ENCODE measurements around the gene MAL.

The MAL gene

DNA sequence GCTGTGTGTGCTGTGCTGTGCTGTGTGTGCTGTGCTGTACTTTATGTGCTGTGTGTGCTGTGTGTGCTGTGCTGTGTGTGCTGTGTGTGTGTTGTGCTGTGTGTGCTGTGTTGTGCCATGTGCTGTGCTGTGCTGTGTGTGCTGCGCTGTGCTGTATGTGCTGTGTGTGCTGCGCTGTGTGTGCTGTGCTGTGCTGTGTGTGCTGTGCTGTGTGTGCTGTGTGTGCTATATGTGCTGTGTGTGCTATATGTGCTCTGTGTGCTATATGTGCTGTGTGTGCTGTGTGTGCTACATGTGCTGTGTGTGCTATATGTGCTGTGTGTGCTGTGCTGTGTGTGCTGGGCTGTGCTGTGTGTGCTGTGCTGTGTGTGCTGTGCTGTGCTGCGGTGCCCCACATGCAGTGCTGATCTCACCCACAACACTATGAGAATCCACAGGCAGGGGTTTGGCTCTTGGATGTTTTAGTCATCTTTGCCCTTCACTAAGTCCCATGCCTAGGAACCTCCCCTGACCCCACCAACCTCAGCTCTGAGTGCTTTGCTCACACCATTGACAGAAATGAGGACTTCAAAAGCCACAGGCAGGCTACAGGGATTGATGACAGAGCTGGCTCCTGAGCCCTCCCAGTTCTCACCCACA is 30.5 kb upstream of the MAL start:
- H3K4me3 ChIP-seq, result no peak overlapping the region
- no peaks in the 10 kb centered on the region for H3K36me3 ChIP-seq
- peaks cover 0 to 11% (median 8%) of the 10 kb centered on the region in 10 experiments; a peak in 10 of 20 replicates for H3K4me1 ChIP-seq
- H3K9me3 ChIP-seq (replicated peaks in 1 of 11), result peaks cover 0 to 4% (median 0%) of the 10 kb centered on the region in 11 experiments; a peak in 1 of 22 replicates
- H3K4me2 ChIP-seq, result no peak overlapping the region
- no peak for TF ChIP-seq Cebpa-rat (IDR thresholded peaks at IDR 0.05)
- peaks cover 35 to 93% (median 89%) of the 10 kb centered on the region in 11 experiments for H3K27me3 ChIP-seq
- peaks cover 0 to 24% (median 8%) of the 10 kb centered on the region in 11 experiments; a peak in 8 of 22 replicates for H4K20me1 ChIP-seq
- H3K27ac ChIP-seq, result no peak overlapping the region
- H3K9ac ChIP-seq, result no peak overlapping the region

GRCh38 chr2:94995553-94996304 is 29.8 kb upstream of the MAL start:
- Histone ChIP-seq H3K9ac (no peak overlapping the region), H3K9me3 (replicated peaks in 1 of 11) (peaks cover 0 to 4% (median 0%) of the 10 kb centered on the region in 11 experiments; a peak in 1 of 22 replicates), H3K27ac (no peak overlapping the region), H3K4me1 (peaks cover 0 to 11% (median 8%) of the 10 kb centered on the region in 10 experiments; a peak in 10 of 20 replicates), H3K27me3 (peaks cover 35 to 86% (median 82%) of the 10 kb centered on the region in 11 experiments), H4K20me1 (peaks cover 0 to 24% (median 8%) of the 10 kb centered on the region in 11 experiments; a peak in 8 of 22 replicates), H3K4me2 (no peak overlapping the region), H3K4me3 (no peak overlapping the region), H3K36me3 (no peaks in the 10 kb centered on the region)
- TF ChIP-seq Cebpa-rat (IDR thresholded peaks at IDR 0.05), result no peak

DNA sequence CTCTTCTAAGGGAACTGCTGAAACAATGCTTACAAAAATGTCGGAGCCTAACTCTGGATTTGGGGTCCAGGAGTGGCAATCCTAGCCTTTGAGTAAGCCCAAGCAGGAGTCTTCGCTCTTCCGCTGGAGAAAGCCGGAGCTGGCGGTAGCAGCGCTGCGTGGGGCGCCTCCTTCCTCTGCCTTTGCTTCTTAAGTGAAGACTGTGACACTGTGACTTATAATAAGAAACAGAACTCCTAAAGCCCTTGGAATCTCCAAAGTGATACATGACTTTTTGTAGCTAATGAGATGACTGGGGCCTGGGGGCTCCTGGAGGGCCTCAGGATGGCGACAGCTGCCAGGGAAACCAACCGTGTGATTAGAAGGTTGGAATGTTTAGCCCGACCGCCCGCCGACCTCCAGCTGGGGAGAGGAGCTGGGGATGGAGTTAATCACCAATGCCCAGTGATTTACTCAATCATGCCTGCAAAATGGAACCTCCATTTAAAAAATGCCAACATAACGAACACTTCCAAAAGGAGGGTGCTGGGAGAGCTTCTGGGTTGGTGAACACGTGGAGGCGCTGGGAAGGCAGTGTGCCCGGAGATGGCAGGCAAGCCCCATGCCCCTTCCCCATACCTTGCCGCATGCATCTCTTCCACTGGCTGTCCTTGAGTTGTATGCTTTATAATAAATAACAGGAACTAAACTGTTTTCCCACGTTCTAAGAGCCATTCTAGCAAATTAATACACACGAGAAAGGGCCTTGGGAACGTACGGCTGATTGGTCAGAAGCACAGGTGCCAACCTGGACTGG is 29.0 kb upstream of the MAL start:
- H3K4me3 ChIP-seq, result no peak overlapping the region
- H3K4me1 ChIP-seq, result peaks cover 0 to 11% (median 8%) of the 10 kb centered on the region in 10 experiments; a peak in 10 of 20 replicates
- peaks cover 35 to 78% (median 74%) of the 10 kb centered on the region in 11 experiments for H3K27me3 ChIP-seq
- peaks cover 0 to 24% (median 8%) of the 10 kb centered on the region in 11 experiments; a peak in 8 of 22 replicates for H4K20me1 ChIP-seq
- no peak for TF ChIP-seq Cebpa-rat (IDR thresholded peaks at IDR 0.05)
- peaks cover 0 to 4% (median 0%) of the 10 kb centered on the region in 11 experiments; a peak in 1 of 22 replicates for H3K9me3 ChIP-seq (replicated peaks in 1 of 11)
- H3K4me2 ChIP-seq, result no peak overlapping the region
- no peak overlapping the region for H3K9ac ChIP-seq
- no peaks in the 10 kb centered on the region for H3K36me3 ChIP-seq
- H3K27ac ChIP-seq, result no peak overlapping the region

DNA sequence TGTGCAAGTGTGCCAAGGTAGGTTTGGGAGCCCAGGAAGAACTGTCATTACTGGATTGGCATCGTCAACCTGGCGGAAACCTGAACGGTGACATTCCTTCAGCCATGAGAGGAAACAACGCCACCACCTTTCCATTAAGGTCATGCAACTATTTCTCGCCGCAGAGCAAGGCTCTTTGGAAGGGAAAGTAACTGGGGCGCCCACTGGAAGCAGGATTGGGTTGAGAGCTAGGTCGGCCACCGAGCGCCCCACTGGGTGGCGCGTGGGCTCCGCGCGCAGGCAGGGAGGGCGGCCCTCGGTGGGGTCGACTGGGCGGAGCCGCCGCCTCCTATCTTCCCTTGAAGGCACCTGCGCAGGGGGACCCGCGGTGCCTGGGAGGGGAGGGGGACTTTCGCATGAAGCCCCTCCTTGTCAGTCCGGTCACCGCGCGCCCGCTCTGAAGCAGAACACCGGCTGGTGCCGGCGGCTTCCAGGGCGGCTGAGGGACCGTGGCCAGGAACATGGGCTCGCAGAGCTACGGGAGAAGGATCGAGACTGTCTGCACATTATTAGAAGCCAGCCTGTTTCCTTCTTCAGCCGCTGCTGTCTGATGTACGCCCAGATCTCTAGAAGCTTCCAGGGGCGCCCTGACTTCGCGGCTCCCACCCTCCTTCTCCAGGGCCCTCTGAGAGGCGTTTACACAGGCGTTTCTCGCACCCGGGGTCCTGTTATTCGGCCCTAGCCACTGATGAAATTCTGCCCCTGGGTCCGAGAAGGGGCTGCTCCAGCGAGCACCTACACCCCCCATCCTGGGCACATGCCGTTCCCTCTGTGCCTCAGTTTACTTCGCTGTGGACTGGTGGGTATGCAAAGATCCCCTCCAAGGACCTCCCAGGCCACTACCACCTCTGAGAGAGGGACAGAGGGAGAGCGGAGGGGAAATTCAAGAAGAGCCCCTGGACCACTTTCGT is 27.3 kb upstream of the MAL start:
- Histone ChIP-seq H3K9me3 (replicated peaks in 1 of 11) (peaks cover 0 to 4% (median 0%) of the 10 kb centered on the region in 11 experiments; a peak in 1 of 22 replicates), H3K9ac (no peak overlapping the region), H3K27ac (no peak overlapping the region), H3K4me2 (no peak overlapping the region), H3K4me3 (no peak overlapping the region), H3K4me1 (peaks cover 0 to 9% (median 6%) of the 10 kb centered on the region in 10 experiments; a peak in 10 of 20 replicates), H3K27me3 (peaks cover 20 to 60% (median 56%) of the 10 kb centered on the region in 11 experiments), H4K20me1 (peaks cover 0 to 22% (median 8%) of the 10 kb centered on the region in 11 experiments; a peak in 8 of 22 replicates), H3K36me3 (no peaks in the 10 kb centered on the region)
- no peak for TF ChIP-seq Cebpa-rat (IDR thresholded peaks at IDR 0.05)

DNA sequence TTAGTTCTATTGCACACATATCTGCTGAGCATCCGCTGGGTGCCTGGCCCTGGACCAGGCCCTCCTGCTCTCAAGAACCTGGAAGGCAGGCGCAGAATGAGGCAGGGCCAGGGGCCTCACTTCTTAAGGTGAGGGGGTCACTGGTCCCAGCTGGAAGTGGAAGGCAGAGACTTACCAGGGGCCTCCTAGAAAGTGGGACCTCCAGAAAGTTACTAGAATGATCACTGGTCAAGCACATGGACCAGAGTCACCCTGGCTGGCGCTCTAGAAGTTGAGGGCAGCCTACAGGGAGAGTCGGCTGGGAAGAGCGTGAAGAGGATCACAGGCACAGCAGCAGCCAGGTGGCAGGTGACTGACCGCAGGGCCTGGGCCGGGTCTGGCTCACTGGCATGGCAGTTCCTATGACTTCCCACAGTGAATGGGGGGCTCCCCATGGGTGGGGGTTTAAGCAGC is 26.1 kb upstream of the MAL start:
- H3K4me1 ChIP-seq, result 0 out of 20 replicates have a peak, but pooled peaks cover 0 to 1% (median 0%) of the 10 kb centered on the region in 10 experiments
- H3K27ac ChIP-seq, result no peak overlapping the region
- H3K36me3 ChIP-seq, result no peaks in the 10 kb centered on the region
- H3K27me3 ChIP-seq, result peaks cover 8 to 48% (median 44%) of the 10 kb centered on the region in 11 experiments
- H4K20me1 ChIP-seq, result peaks cover 0 to 13% (median 0%) of the 10 kb centered on the region in 11 experiments; a peak in 7 of 22 replicates
- no peak overlapping the region for H3K4me3 ChIP-seq
- peaks cover 0 to 4% (median 0%) of the 10 kb centered on the region in 11 experiments; a peak in 1 of 22 replicates for H3K9me3 ChIP-seq (replicated peaks in 1 of 11)
- no peak overlapping the region for H3K9ac ChIP-seq
- no peak overlapping the region for H3K4me2 ChIP-seq
- TF ChIP-seq Cebpa-rat (IDR thresholded peaks at IDR 0.05), result no peak

GRCh38 chr2:95001051-95001562 is 24.4 kb upstream of the MAL start:
- Histone ChIP-seq H3K36me3 (no peaks in the 10 kb centered on the region), H4K20me1 (peaks cover 0 to 6% (median 0%) of the 10 kb centered on the region in 11 experiments; a peak in 4 of 22 replicates), H3K27me3 (peaks cover 0 to 32% (median 28%) of the 10 kb centered on the region in 11 experiments; a peak in 18 of 22 replicates), H3K27ac (no peak overlapping the region), H3K4me3 (no peak overlapping the region), H3K4me2 (no peak overlapping the region), H3K9me3 (replicated peaks in 1 of 11) (peaks cover 0 to 4% (median 0%) of the 10 kb centered on the region in 11 experiments; a peak in 1 of 22 replicates), H3K9ac (no peak overlapping the region), H3K4me1 (0 out of 20 replicates have a peak, but pooled peaks cover 0 to 5% (median 0%) of the 10 kb centered on the region in 10 experiments)
- TF ChIP-seq Cebpa-rat (IDR thresholded peaks at IDR 0.05), result no peak

- Histone ChIP-seq H3K4me1 (0 out of 20 replicates have a peak, but pooled peaks cover 0 to 5% (median 0%) of the 10 kb centered on the region in 10 experiments), H3K27ac (no peak overlapping the region), H3K27me3 (peaks cover 0 to 26% (median 22%) of the 10 kb centered on the region in 11 experiments; a peak in 16 of 22 replicates), H3K4me3 (no peak overlapping the region), H3K9me3 (replicated peaks in 1 of 11) (peaks cover 0 to 4% (median 0%) of the 10 kb centered on the region in 11 experiments; a peak in 1 of 22 replicates), H3K9ac (no peak overlapping the region), H4K20me1 (peaks cover 0 to 6% (median 0%) of the 10 kb centered on the region in 11 experiments; a peak in 3 of 22 replicates), H3K36me3 (no peaks in the 10 kb centered on the region), H3K4me2 (no peak overlapping the region)
- no peak for TF ChIP-seq Cebpa-rat (IDR thresholded peaks at IDR 0.05)
Observed at GRCh38 chr2:95001701-95002100, 23.8 kb upstream of the MAL start.
